IMR-90 (cell line): Measurements from ENCODE around the gene WWC2. TPM values are rescaled to one million over a fixed set of nuclear protein-coding genes. Genes with fewer than 3 reads are reported as not detected.

Experiments
- ATAC-seq: fragments of 200-7000 bp; cut with Tn5 transposase; 2 replicates; pipeline ENCODE4 v1.9.1; 2020; ENCODE audit warnings: low read depth, mild to moderate bottlenecking, moderate library complexity
- BruUV-seq: library from RNA; stranded (reverse); fragments of 400-500 nt; replicated peaks from 2 replicates; lab custom pipeline; 2021; lab: Mats Ljungman, UMichigan
- CTCF ChIA-PET: fragments of 300-600 bp; formaldehyde crosslinking; extraction: SDS; loops from one replicate; lab custom pipeline; 2021; ENCODE audit warnings: antibody characterized with exemption; lab: Yijun Ruan, JAX
- POLR2A ChIA-PET: fragments of 300-600 bp; sonication (Branson Sonifier 250); formaldehyde crosslinking; loops from one replicate; lab custom pipeline; 2022; ENCODE audit warnings: antibody characterized with exemption; ENCODE audit not compliant: unreplicated experiment; lab: Charles Lee
- DNase-seq: peaks from one replicate; pipeline ENCODE4 v3.0.0; 2013
- H2AFZ ChIP-seq: replicated peaks from 2 replicates; pipeline ENCODE3; 2013; ENCODE audit warnings: low read length, mild to moderate bottlenecking; ENCODE audit not compliant: poor library complexity
- H2AK5ac ChIP-seq: 2 replicates; pipeline ENCODE4 v1.6.1; 2013; ENCODE audit warnings: low read depth, low read length, inconsistent platforms
- H2AK9ac ChIP-seq: replicated peaks from 2 replicates; pipeline ENCODE3; 2013; ENCODE audit warnings: mild to moderate bottlenecking, low read depth, low read length, moderate library complexity; ENCODE audit not compliant: poor library complexity
- H2BK120ac ChIP-seq: 2 replicates; pipeline ENCODE4 v1.6.1; 2013; ENCODE audit warnings: low read depth, low read length, inconsistent platforms
- H2BK15ac ChIP-seq: 3 replicates; pipeline ENCODE4 v1.6.1; 2013; ENCODE audit warnings: low read depth, low read length, inconsistent platforms
- H2BK20ac ChIP-seq: 2 replicates; pipeline ENCODE4 v1.6.1; 2013; ENCODE audit warnings: low read depth, mild to moderate bottlenecking, inconsistent platforms, low read length, moderate library complexity
- H2BK5ac ChIP-seq: 2 replicates; pipeline ENCODE4 v1.6.1; 2013; ENCODE audit warnings: mild to moderate bottlenecking, low read depth, low read length, inconsistent platforms; ENCODE audit not compliant: poor library complexity, severe bottlenecking
- H3K14ac ChIP-seq: replicated peaks from 2 replicates; pipeline ENCODE4 v1.6.1; 2013; ENCODE audit warnings: low read depth, low read length, inconsistent platforms
- H3K18ac ChIP-seq: 2 replicates; pipeline ENCODE4 v1.6.1; 2013; ENCODE audit warnings: low read depth, low read length, control low read depth
- H3K23ac ChIP-seq: 2 replicates; pipeline ENCODE4 v1.6.1; 2013; ENCODE audit warnings: low read depth, low read length, inconsistent platforms
- H3K27ac ChIP-seq: 2 replicates; pipeline ENCODE4 v1.5.1; 2013; ENCODE audit warnings: mild to moderate bottlenecking, control low read depth, low read length; ENCODE audit not compliant: insufficient read depth
- H3K27me3 ChIP-seq: 2 replicates; pipeline ENCODE4 v1.6.1; 2013; ENCODE audit warnings: low read length; ENCODE audit not compliant: control insufficient read depth, insufficient read depth
- H3K36me3 ChIP-seq: 2 replicates; pipeline ENCODE4 v1.6.1; 2013; ENCODE audit warnings: low read length, mixed read lengths; ENCODE audit not compliant: control insufficient read depth, insufficient read depth
- H3K4ac ChIP-seq: 2 replicates; pipeline ENCODE4 v1.6.1; 2013; ENCODE audit warnings: low read depth, low read length, inconsistent platforms
- H3K4me1 ChIP-seq: 2 replicates; pipeline ENCODE4 v1.6.1; 2013; ENCODE audit warnings: low read length, mixed read lengths; ENCODE audit not compliant: control insufficient read depth, insufficient read depth
- H3K4me2 ChIP-seq: 2 replicates; pipeline ENCODE4 v1.6.1; 2013; ENCODE audit warnings: low read depth, mild to moderate bottlenecking, control low read depth, low read length, moderate library complexity
- H3K4me3 ChIP-seq: 2 replicates; pipeline ENCODE4 v1.5.1; 2013; ENCODE audit warnings: low read depth, mild to moderate bottlenecking, control low read depth, low read length, moderate library complexity; ENCODE audit not compliant: insufficient read depth
- H3K56ac ChIP-seq: 2 replicates; pipeline ENCODE4 v1.6.1; 2013; ENCODE audit warnings: low read length, inconsistent platforms; ENCODE audit not compliant: insufficient read depth; ENCODE audit errors: extremely low read depth
- H3K79me1 ChIP-seq, 2 experiments: 2 replicates each; pipeline ENCODE4 v1.6.1; 2013; ENCODE audit warnings: low read length in 2 of 2, inconsistent platforms in 1 of 2, low read depth in 1 of 2
- H3K9ac ChIP-seq: 2 replicates; pipeline ENCODE4 v1.6.1; 2013; ENCODE audit warnings: low read depth, low read length, control low read depth
- H3K9me1 ChIP-seq: 2 replicates; pipeline ENCODE4 v1.6.1; 2013; ENCODE audit warnings: low read length, inconsistent platforms; ENCODE audit not compliant: insufficient read depth
- H3K9me3 ChIP-seq: 2 replicates; pipeline ENCODE4 v1.6.1; 2013; ENCODE audit warnings: low read length; ENCODE audit not compliant: control insufficient read depth, insufficient read depth
- H4K20me1 ChIP-seq: 2 replicates; pipeline ENCODE4 v1.6.1; 2013; ENCODE audit warnings: low read length, inconsistent platforms; ENCODE audit not compliant: insufficient read depth
- H4K5ac ChIP-seq: 2 replicates; pipeline ENCODE4 v1.6.1; 2013; ENCODE audit warnings: mild to moderate bottlenecking, low read depth, low read length, control low read depth
- H4K8ac ChIP-seq, 2 experiments: 2 replicates each; pipeline ENCODE4 v1.6.1; 2013; ENCODE audit warnings: low read depth in 2 of 2, low read length in 2 of 2, control low read depth in 1 of 2, inconsistent platforms in 1 of 2
- H4K91ac ChIP-seq: 2 replicates; pipeline ENCODE4 v1.6.1; 2013; ENCODE audit warnings: low read depth, low read length, inconsistent platforms; ENCODE audit not compliant: insufficient read depth
- CEBPB ChIP-seq: IDR thresholded peaks from 2 replicates; pipeline ENCODE4 v1.6.1; 2012; ENCODE audit warnings: low read depth, low read length, improper control_type of control experiment
- FOS ChIP-seq: fragments of 150-350 bp; IDR thresholded peaks from 2 replicates; pipeline ENCODE4 v1.6.1; 2016; ENCODE audit warnings: low read depth, low read length
- MAFK ChIP-seq: IDR thresholded peaks from 2 replicates; pipeline ENCODE4 v1.6.1; 2012; ENCODE audit warnings: low read depth, low read length, improper control_type of control experiment
- MAZ ChIP-seq: IDR thresholded peaks from 2 replicates; pipeline ENCODE4 v1.6.1; 2012; ENCODE audit warnings: low read depth, mild to moderate bottlenecking, low read length, improper control_type of control experiment, moderate library complexity, borderline replicate concordance
- MXI1 ChIP-seq: IDR thresholded peaks from 2 replicates; pipeline ENCODE4 v1.6.1; 2012; ENCODE audit warnings: low read depth, mild to moderate bottlenecking, low read length, moderate library complexity, borderline replicate concordance
- NFE2L2 ChIP-seq: fragments of 150-350 bp; IDR thresholded peaks from 2 replicates; pipeline ENCODE4 v1.6.1; 2016; ENCODE audit warnings: low read depth, mild to moderate bottlenecking, low read length
- POLR2A ChIP-seq: IDR thresholded peaks from 2 replicates; pipeline ENCODE4 v1.6.1; 2012; ENCODE audit warnings: mild to moderate bottlenecking, low read depth, low read length
- RAD21 ChIP-seq: IDR thresholded peaks from 2 replicates; pipeline ENCODE4 v1.6.1; 2012; ENCODE audit warnings: low read length, improper control_type of control experiment
- RCOR1 ChIP-seq: IDR thresholded peaks from 2 replicates; pipeline ENCODE4 v1.6.1; 2012; ENCODE audit warnings: mild to moderate bottlenecking, low read length, improper control_type of control experiment; ENCODE audit not compliant: insufficient replicate concordance
- RFX5 ChIP-seq: IDR thresholded peaks from 2 replicates; pipeline ENCODE4 v1.8.0; 2012; ENCODE audit warnings: low read depth, mild to moderate bottlenecking, low read length, moderate library complexity
- SMC3 ChIP-seq: fragments of 150-350 bp; IDR thresholded peaks from 2 replicates; pipeline ENCODE4 v1.6.1; 2016; ENCODE audit warnings: low read depth, mild to moderate bottlenecking, antibody characterized with exemption, low read length, moderate library complexity
- WGBS, 2 experiments: methylation state at CpG; one replicate each; pipeline versions ENCODE4 v1.1.5 to v1.1.7; 2013; ENCODE audit warnings: missing lambda C conversion rate in 2 of 2; ENCODE audit not compliant: insufficient read length in 1 of 2; ENCODE audit errors: extremely low coverage in 2 of 2; 5-methylcytosine and 5-hydroxymethylcytosine counted together
- dilution Hi-C: fragments of 300-500 bp; cut with HindIII; formaldehyde crosslinking; loops from one replicate; pipeline ENCODE4 v1.14.3; 2018; ENCODE audit warnings: low sequenced_read_pairs; ENCODE audit not compliant: unreplicated experiment
- in situ Hi-C: fragments of 300-500 bp; cut with MboI; formaldehyde crosslinking; loops from 3 replicates; pipeline ENCODE4 v1.14.3; 2019; ENCODE audit warnings: low sequenced_read_pairs, inconsistent platforms, mixed read lengths
- intact Hi-C: fragments of 100-400 bp; cut with micrococcal nuclease; formaldehyde crosslinking; loops from 2 replicates; pipeline ENCODE4 v1.10.0; 2022
- polyA plus RNA-seq, 3 experiments: library from polyadenylated mRNA; depleted of rRNA; stranded (reverse); fragments of >200 nt; gene quantifications; 2 replicates each; pipeline ENCODE4 v1.2.3, GENCODE V29; 2012; ENCODE audit warnings: low replicate concordance in 1 of 3
- total RNA-seq: library from RNA; depleted of rRNA; stranded (reverse); fragments of >200 nt; gene quantifications from 2 replicates; pipeline ENCODE4 v1.2.3, GENCODE V29; 2012
- TF ChIP-seq, protein P1 (sequence below): fragments of 150-350 bp; IDR thresholded peaks from 2 replicates; pipeline ENCODE4 v1.6.1; 2017; ENCODE audit warnings: mild to moderate bottlenecking, antibody characterized with exemption, low read length, low read depth
- TF ChIP-seq, protein P2 (sequence below): fragments of 150-350 bp; IDR thresholded peaks from 2 replicates; pipeline ENCODE4 v1.6.1; 2016; ENCODE audit warnings: low read depth, mild to moderate bottlenecking, low read length, moderate library complexity, borderline replicate concordance
- TF ChIP-seq, protein P3 (sequence below): conservative IDR thresholded peaks from 2 replicates; pipeline ENCODE4 v1.5.1; 2012; ENCODE audit warnings: mild to moderate bottlenecking, low read depth, low read length, improper control_type of control experiment

The WWC2 gene
- total and polyA plus RNA-seq, 2 of the 4 experiments (the other 2 are of a cell fraction) = 26.6 to 27.4 TPM

DNA sequence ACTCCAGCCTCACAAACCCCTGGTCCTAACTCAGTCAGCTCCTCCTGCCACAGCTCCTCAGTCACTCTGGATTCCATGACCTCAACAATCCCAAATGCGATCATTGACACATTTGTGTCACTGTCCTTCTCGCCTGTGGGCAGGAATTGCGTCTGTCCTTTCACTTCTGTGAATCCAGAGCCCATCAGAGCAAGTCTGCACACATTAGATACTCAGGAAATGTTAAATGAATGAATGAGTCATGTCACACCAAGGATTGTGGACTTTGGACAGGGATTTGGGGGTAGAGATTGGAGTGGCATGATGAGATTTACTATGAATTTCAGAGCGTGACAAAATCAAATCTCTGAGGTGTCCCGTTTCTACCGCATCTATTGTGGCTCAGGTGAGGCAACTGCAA is 234.9 kb downstream of the WWC2 start:
- dilution Hi-C loops = no loop called here
- no peak overlapping the region for H3K18ac ChIP-seq
- no TSS peak for BruUV-seq
- WGBS, 2 experiments = 93% methylated on average over 3 of the region's 6 CpGs; no CpG with 5 or more reads in 1 of the 2 experiments
- H3K9me3 ChIP-seq = peaks cover 3% of the 10 kb centered on the region
- peak overlapping the region; percentile 81 for H3K14ac ChIP-seq
- H3K56ac ChIP-seq = no peak overlapping the region
- peak overlapping the region; percentile 83; the same call in 2 of the 3 replicates for H2BK15ac ChIP-seq
- no peak overlapping the region for H3K4me3 ChIP-seq
- no peaks in the 10 kb centered on the region for H3K79me1 ChIP-seq
- H3K9ac ChIP-seq = no peak overlapping the region
- peak overlapping the region; percentile 94 for H2BK20ac ChIP-seq
- DNase-seq (peak; percentile 4), ATAC-seq (no peak)
- H2AK9ac ChIP-seq = peak overlapping the region; percentile 6
- H3K4me1 ChIP-seq = peaks cover 6% of the 10 kb centered on the region
- H4K91ac ChIP-seq = peak overlapping the region; percentile 58; the same call in 1 of the 2 replicates
- H3K9me1 ChIP-seq = peaks cover 7% of the 10 kb centered on the region
- intact Hi-C loops = no loop called here
- ChIA-PET CTCF (no interaction called here), POLR2A (no interaction called here)
- no peaks in the 10 kb centered on the region for H4K20me1 ChIP-seq
- H2AK5ac ChIP-seq = peak overlapping the region; percentile 89
- H4K5ac ChIP-seq = no peak overlapping the region
- TF ChIP-seq RFX5 (no peak), MXI1 (no peak), RAD21 (no peak), RCOR1 (no peak), CEBPB (no peak), SMC3 (no peak), FOS (no peak), MAFK (no peak), NFE2L2 (no peak), MAZ (no peak), POLR2A (no peak)
- TF ChIP-seq, protein P1, sequence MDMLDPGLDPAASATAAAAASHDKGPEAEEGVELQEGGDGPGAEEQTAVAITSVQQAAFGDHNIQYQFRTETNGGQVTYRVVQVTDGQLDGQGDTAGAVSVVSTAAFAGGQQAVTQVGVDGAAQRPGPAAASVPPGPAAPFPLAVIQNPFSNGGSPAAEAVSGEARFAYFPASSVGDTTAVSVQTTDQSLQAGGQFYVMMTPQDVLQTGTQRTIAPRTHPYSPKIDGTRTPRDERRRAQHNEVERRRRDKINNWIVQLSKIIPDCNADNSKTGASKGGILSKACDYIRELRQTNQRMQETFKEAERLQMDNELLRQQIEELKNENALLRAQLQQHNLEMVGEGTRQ = no peak
- TF ChIP-seq, protein P2, sequence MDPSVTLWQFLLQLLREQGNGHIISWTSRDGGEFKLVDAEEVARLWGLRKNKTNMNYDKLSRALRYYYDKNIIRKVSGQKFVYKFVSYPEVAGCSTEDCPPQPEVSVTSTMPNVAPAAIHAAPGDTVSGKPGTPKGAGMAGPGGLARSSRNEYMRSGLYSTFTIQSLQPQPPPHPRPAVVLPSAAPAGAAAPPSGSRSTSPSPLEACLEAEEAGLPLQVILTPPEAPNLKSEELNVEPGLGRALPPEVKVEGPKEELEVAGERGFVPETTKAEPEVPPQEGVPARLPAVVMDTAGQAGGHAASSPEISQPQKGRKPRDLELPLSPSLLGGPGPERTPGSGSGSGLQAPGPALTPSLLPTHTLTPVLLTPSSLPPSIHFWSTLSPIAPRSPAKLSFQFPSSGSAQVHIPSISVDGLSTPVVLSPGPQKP = no peak
- TF ChIP-seq, protein P3, sequence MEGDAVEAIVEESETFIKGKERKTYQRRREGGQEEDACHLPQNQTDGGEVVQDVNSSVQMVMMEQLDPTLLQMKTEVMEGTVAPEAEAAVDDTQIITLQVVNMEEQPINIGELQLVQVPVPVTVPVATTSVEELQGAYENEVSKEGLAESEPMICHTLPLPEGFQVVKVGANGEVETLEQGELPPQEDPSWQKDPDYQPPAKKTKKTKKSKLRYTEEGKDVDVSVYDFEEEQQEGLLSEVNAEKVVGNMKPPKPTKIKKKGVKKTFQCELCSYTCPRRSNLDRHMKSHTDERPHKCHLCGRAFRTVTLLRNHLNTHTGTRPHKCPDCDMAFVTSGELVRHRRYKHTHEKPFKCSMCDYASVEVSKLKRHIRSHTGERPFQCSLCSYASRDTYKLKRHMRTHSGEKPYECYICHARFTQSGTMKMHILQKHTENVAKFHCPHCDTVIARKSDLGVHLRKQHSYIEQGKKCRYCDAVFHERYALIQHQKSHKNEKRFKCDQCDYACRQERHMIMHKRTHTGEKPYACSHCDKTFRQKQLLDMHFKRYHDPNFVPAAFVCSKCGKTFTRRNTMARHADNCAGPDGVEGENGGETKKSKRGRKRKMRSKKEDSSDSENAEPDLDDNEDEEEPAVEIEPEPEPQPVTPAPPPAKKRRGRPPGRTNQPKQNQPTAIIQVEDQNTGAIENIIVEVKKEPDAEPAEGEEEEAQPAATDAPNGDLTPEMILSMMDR = no peak
- H3K23ac ChIP-seq = peak overlapping the region; percentile 35
- H3K4ac ChIP-seq = peak overlapping the region; percentile 89
- H2BK120ac ChIP-seq = peak overlapping the region; percentile 63
- H2AFZ ChIP-seq = peak overlapping the region; percentile 38
- H3K36me3 ChIP-seq = no peaks in the 10 kb centered on the region
- H3K27ac ChIP-seq = no peak overlapping the region
- no peak overlapping the region for H3K4me2 ChIP-seq
- peak overlapping the region; percentile 1 for H2BK5ac ChIP-seq
- in situ Hi-C loops = no loop called here
- H3K27me3 ChIP-seq = no peaks in the 10 kb centered on the region
- H4K8ac ChIP-seq = peak overlapping the region in 1 of 2 experiments; percentile 14; a peak in 1 of 4 replicates
